Measurements from ENCODE around the gene RASGRP3. TPM values are rescaled to one million over a fixed set of nuclear protein-coding genes. Genes with fewer than 3 reads are reported as not detected.

RASGRP3 gene
- total and polyA plus RNA-seq, 2 donors (not counting 1 experiment from before 2014, with no cell fraction given) = 0.50 to 6.1 TPM

GRCh38 chr2:33430077-33430476, 46.4 kb upstream of the RASGRP3 start:
- peaks cover 3% of the 10 kb centered on the region for H3K4me1 ChIP-seq (ENCODE audit: control insufficient read depth, extremely low read depth, insufficient read depth, low read length)
- no peak overlapping the region for H3K27ac ChIP-seq (ENCODE audit: insufficient read depth, low read length)
- no peaks in the 10 kb centered on the region for H4K20me1 ChIP-seq (ENCODE audit: control insufficient read depth, extremely low read depth, insufficient read depth, low read length)
- no peaks in the 10 kb centered on the region for H3K27me3 ChIP-seq (ENCODE audit: control insufficient read depth, insufficient read depth, low read length)
- H3K9ac ChIP-seq (ENCODE audit: insufficient read depth, low read length) = no peak overlapping the region
- no peak overlapping the region for H3K4me3 ChIP-seq (replicated peaks in 1 of 4; ENCODE audit: control extremely low read depth in 1 of 4, insufficient read depth in 1 of 4, low read depth in 3 of 4, low read length in 4 of 4)
- H2AFZ ChIP-seq (ENCODE audit: low read length) = no peak overlapping the region
- TF ChIP-seq, protein P1, sequence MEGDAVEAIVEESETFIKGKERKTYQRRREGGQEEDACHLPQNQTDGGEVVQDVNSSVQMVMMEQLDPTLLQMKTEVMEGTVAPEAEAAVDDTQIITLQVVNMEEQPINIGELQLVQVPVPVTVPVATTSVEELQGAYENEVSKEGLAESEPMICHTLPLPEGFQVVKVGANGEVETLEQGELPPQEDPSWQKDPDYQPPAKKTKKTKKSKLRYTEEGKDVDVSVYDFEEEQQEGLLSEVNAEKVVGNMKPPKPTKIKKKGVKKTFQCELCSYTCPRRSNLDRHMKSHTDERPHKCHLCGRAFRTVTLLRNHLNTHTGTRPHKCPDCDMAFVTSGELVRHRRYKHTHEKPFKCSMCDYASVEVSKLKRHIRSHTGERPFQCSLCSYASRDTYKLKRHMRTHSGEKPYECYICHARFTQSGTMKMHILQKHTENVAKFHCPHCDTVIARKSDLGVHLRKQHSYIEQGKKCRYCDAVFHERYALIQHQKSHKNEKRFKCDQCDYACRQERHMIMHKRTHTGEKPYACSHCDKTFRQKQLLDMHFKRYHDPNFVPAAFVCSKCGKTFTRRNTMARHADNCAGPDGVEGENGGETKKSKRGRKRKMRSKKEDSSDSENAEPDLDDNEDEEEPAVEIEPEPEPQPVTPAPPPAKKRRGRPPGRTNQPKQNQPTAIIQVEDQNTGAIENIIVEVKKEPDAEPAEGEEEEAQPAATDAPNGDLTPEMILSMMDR (conservative IDR thresholded peaks at IDR 0.05 in 1 of 2, IDR thresholded peaks at IDR 0.05 in 1 of 2; ENCODE audit: low read depth in 1 of 2, low read length in 2 of 2) = no peak
- no peak for TF ChIP-seq EZH2 (IDR thresholded peaks at IDR 0.05; ENCODE audit: low read length, missing control alignments)
- no peaks in the 10 kb centered on the region for H3K36me3 ChIP-seq (ENCODE audit: control insufficient read depth, insufficient read depth, low read length)
- no peak overlapping the region for H3K4me2 ChIP-seq (ENCODE audit: extremely low read depth, insufficient read depth, low read length)
- no peaks in the 10 kb centered on the region for H3K9me3 ChIP-seq (ENCODE audit: control insufficient read depth, insufficient read depth, low read depth, low read length)
- peak in 1 of 2 donors; percentile 27 for DNase-seq (ENCODE audit: low read depth in 2 of 2)
- H3K79me2 ChIP-seq (ENCODE audit: control insufficient read depth, insufficient read depth, low read length) = no peaks in the 10 kb centered on the region

GRCh38 chr2:33430856-33431255, 45.6 kb upstream of the RASGRP3 start:
- peak in 1 of 2 donors; percentile 76 for DNase-seq (ENCODE audit: low read depth in 2 of 2)
- Histone ChIP-seq H3K4me1 (ENCODE audit: control insufficient read depth, extremely low read depth, insufficient read depth, low read length) (peaks cover 4% of the 10 kb centered on the region), H3K79me2 (ENCODE audit: control insufficient read depth, insufficient read depth, low read length) (no peaks in the 10 kb centered on the region), H3K9ac (ENCODE audit: insufficient read depth, low read length) (no peak overlapping the region), H2AFZ (ENCODE audit: low read length) (no peak overlapping the region), H3K4me2 (ENCODE audit: extremely low read depth, insufficient read depth, low read length) (peak overlapping the region; percentile 23), H3K36me3 (ENCODE audit: control insufficient read depth, insufficient read depth, low read length) (no peaks in the 10 kb centered on the region), H4K20me1 (ENCODE audit: control insufficient read depth, extremely low read depth, insufficient read depth, low read length) (no peaks in the 10 kb centered on the region), H3K9me3 (ENCODE audit: control insufficient read depth, insufficient read depth, low read depth, low read length) (no peaks in the 10 kb centered on the region), H3K27me3 (ENCODE audit: control insufficient read depth, insufficient read depth, low read length) (no peaks in the 10 kb centered on the region), H3K4me3 (replicated peaks in 1 of 4; ENCODE audit: control extremely low read depth in 1 of 4, insufficient read depth in 1 of 4, low read depth in 3 of 4, low read length in 4 of 4) (no peak overlapping the region), H3K27ac (ENCODE audit: insufficient read depth, low read length) (no peak overlapping the region)
- no peak for TF ChIP-seq EZH2 (IDR thresholded peaks at IDR 0.05; ENCODE audit: low read length, missing control alignments)
- TF ChIP-seq, protein P1 (conservative IDR thresholded peaks at IDR 0.05 in 1 of 2, IDR thresholded peaks at IDR 0.05 in 1 of 2; ENCODE audit: low read depth in 1 of 2, low read length in 2 of 2) = no peak

- no peaks in the 10 kb centered on the region for H3K79me2 ChIP-seq (ENCODE audit: control insufficient read depth, insufficient read depth, low read length)
- H3K36me3 ChIP-seq (ENCODE audit: control insufficient read depth, insufficient read depth, low read length) = no peaks in the 10 kb centered on the region
- H3K4me3 ChIP-seq (replicated peaks in 1 of 4; ENCODE audit: control extremely low read depth in 1 of 4, insufficient read depth in 1 of 4, low read depth in 3 of 4, low read length in 4 of 4) = no peak overlapping the region
- no peak for DNase-seq (ENCODE audit: low read depth in 2 of 2)
- peaks cover 14% of the 10 kb centered on the region for H3K4me1 ChIP-seq (ENCODE audit: control insufficient read depth, extremely low read depth, insufficient read depth, low read length)
- no peak overlapping the region for H2AFZ ChIP-seq (ENCODE audit: low read length)
- TF ChIP-seq, protein P1 (conservative IDR thresholded peaks at IDR 0.05 in 1 of 2, IDR thresholded peaks at IDR 0.05 in 1 of 2; ENCODE audit: low read depth in 1 of 2, low read length in 2 of 2) = no peak
- TF ChIP-seq EZH2 (IDR thresholded peaks at IDR 0.05; ENCODE audit: low read length, missing control alignments) = no peak
- H3K9ac ChIP-seq (ENCODE audit: insufficient read depth, low read length) = no peak overlapping the region
- no peak overlapping the region for H3K27ac ChIP-seq (ENCODE audit: insufficient read depth, low read length)
- no peaks in the 10 kb centered on the region for H3K9me3 ChIP-seq (ENCODE audit: control insufficient read depth, insufficient read depth, low read depth, low read length)
- H3K4me2 ChIP-seq (ENCODE audit: extremely low read depth, insufficient read depth, low read length) = no peak overlapping the region
- no peaks in the 10 kb centered on the region for H3K27me3 ChIP-seq (ENCODE audit: control insufficient read depth, insufficient read depth, low read length)
- H4K20me1 ChIP-seq (ENCODE audit: control insufficient read depth, extremely low read depth, insufficient read depth, low read length) = no peaks in the 10 kb centered on the region
These were observed 43.6 kb upstream of the RASGRP3 start for GRCh38 chr2:33432871-33433270.

Data from fibroblast of lung (primary cell).